IPS-18c (cell line): ENCODE results near the gene HMCN2.

Source experiments
- H3K4me3 ChIP-seq: 2 replicates; pipeline ENCODE4 v1.7.0; 2013; ENCODE audit warnings: low read depth, mild to moderate bottlenecking, low read length, moderate library complexity; ENCODE audit not compliant: insufficient read depth
- H3K9me3 ChIP-seq: one replicate; pipeline ENCODE4 v1.6.1; 2013; ENCODE audit warnings: mild to moderate bottlenecking, low read length, moderate library complexity; ENCODE audit not compliant: control insufficient read depth, insufficient read depth

The HMCN2 gene

GRCh38 chr9:130473566-130473965 lies 208.0 kb downstream of the HMCN2 start:
- no peak overlapping the region for H3K4me3 ChIP-seq

DNA sequence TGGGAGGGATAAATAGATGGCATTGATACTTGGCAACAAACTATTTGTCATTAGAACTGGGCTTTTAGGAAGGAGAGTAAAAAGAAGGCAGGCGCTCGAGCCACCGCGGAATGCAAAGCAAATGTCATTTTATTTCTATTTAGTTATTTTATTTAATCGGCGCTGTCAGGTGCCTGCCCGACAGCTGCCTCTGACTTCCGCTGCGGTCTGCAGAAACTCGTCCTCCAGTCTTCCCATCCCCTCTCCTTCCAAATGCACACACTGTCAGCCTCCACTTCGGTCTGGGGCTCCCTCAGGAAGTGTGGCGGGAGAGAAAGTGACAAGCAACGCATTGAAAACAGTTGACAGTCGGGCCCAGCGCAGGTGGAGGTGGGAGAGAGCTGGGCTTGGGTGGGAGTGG lies 208.5 kb downstream of the HMCN2 start:
- Histone ChIP-seq H3K4me3 (no peak overlapping the region), H3K9me3 (no peaks in the 10 kb centered on the region)

More at GRCh38 chr9:130473566-130473965, 208.0 kb downstream of the HMCN2 start:
- no peaks in the 10 kb centered on the region for H3K9me3 ChIP-seq

DNA sequence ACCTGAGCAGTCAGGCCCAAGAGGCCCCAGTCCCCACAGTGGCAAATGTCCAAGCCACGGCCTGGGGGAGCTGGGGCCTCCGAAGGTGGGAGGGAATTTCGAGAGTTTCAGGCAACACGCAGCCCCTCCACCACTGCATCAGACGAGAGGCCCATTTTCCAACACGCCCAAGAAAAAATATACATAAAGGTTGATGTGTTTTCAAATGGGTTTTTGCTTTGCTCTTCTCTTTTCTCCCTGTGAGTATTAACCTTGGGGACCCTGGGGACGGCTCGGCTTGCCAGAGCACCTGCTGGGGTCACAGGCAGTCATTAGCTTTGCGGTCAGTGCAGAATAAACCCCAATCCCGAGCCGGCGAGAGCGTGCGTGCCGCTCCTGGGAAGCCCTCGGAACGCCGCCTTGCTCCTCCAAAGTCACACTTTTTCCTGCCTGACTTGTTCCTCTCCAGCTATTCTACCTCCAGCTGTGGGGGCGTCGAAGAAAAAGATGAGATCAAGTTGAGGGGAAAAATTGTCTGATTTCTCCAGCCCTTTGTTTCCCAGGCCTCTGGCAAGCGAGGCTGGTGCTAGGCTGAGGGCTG lies 210.7 kb downstream of the HMCN2 start:
- H3K9me3 ChIP-seq = no peaks in the 10 kb centered on the region
- H3K4me3 ChIP-seq = no peak overlapping the region

- Histone ChIP-seq H3K9me3 (no peaks in the 10 kb centered on the region), H3K4me3 (no peak overlapping the region)
Measured at GRCh38 chr9:130477564-130477963, 212.0 kb downstream of the HMCN2 start.

GRCh38 chr9:130478152-130478551 lies 212.6 kb downstream of the HMCN2 start:
- no peaks in the 10 kb centered on the region for H3K9me3 ChIP-seq
- no peak overlapping the region for H3K4me3 ChIP-seq

- H3K4me3 ChIP-seq = no peak overlapping the region
- H3K9me3 ChIP-seq = no peaks in the 10 kb centered on the region
Measured at GRCh38 chr9:130478736-130479575, 213.4 kb downstream of the HMCN2 start.

GRCh38 chr9:130479587-130479986 lies 214.0 kb downstream of the HMCN2 start:
- Histone ChIP-seq H3K9me3 (no peaks in the 10 kb centered on the region), H3K4me3 (no peak overlapping the region)

- Histone ChIP-seq H3K4me3 (no peak overlapping the region), H3K9me3 (peaks cover 2% of the 10 kb centered on the region)
Measured at GRCh38 chr9:130480673-130481072, 215.1 kb downstream of the HMCN2 start.

- H3K4me3 ChIP-seq = no peak overlapping the region
Measured at GRCh38 chr9:130482463-130482862, 216.9 kb downstream of the HMCN2 start.

DNA sequence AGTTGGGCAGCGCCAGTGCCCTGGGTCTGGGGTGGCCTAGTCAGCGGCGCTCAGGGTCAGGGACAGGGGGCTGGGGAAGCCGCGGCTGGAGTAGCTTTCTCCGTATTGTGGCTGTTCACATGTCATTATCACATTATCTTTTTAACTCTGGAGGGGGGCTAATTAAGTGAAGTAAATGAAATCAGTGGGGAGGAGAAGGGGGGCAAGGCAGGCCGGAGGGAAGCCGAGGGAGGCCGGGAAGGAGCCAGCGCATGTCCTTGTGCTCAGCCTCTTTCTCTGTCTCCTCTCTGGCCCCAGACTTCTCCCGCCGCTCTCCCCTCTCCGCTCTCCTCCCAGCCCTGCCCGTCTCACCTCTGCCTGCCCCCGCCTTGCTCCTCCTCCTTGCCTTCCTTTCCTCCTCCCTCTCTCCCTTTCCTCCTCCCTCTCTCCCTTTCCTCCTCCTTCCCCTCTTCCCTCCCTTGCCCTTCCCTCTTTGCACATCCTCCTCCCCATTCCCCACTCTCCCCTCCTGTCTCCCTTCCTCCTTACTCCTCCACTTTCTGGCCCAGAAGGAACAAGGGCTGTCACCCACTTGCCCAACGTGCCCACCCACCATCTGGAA lies 217.9 kb downstream of the HMCN2 start:
- Histone ChIP-seq H3K4me3 (no peak overlapping the region), H3K9me3 (peaks cover 2% of the 10 kb centered on the region)

More at GRCh38 chr9:130482463-130482862, 216.9 kb downstream of the HMCN2 start:
- peaks cover 2% of the 10 kb centered on the region for H3K9me3 ChIP-seq
